ENCODE results near the gene MICALL2. TPM values are rescaled to one million over a fixed set of nuclear protein-coding genes. Genes with fewer than 3 reads are reported as not detected.

Gene MICALL2
- total RNA-seq, 1 donor from 2014 or later = 10.1 TPM

GRCh38 chr7:1493129-1493528 lies 33.9 kb upstream of the MICALL2 start:
- no peak for DNase-seq (ENCODE audit: low read depth)

GRCh38 chr7:1492640-1493039 lies 33.4 kb upstream of the MICALL2 start:
- DNase-seq (ENCODE audit: low read depth) = no peak

GRCh38 chr7:1492221-1492620 lies 33.0 kb upstream of the MICALL2 start:
- DNase-seq (ENCODE audit: low read depth) = no peak

GRCh38 chr7:1490837-1491236 lies 31.6 kb upstream of the MICALL2 start:
- DNase-seq (ENCODE audit: low read depth) = no peak

GRCh38 chr7:1489336-1489735 lies 30.1 kb upstream of the MICALL2 start:
- DNase-seq (ENCODE audit: low read depth) = no peak

- DNase-seq (ENCODE audit: low read depth) = no peak
Measured at GRCh38 chr7:1488016-1488415, 28.7 kb upstream of the MICALL2 start.

GRCh38 chr7:1487466-1487865 lies 28.2 kb upstream of the MICALL2 start:
- no peak for DNase-seq (ENCODE audit: low read depth)

GRCh38 chr7:1486571-1486970 lies 27.3 kb upstream of the MICALL2 start:
- DNase-seq (ENCODE audit: low read depth) = no peak

- no peak for DNase-seq (ENCODE audit: low read depth)
Measured at GRCh38 chr7:1485156-1485555, 25.9 kb upstream of the MICALL2 start.

GRCh38 chr7:1484569-1484968 lies 25.3 kb upstream of the MICALL2 start:
- DNase-seq (ENCODE audit: low read depth) = no peak

- no peak for DNase-seq (ENCODE audit: low read depth)
Measured at GRCh38 chr7:1483536-1484505, 24.6 kb upstream of the MICALL2 start.

- DNase-seq (ENCODE audit: low read depth) = no peak
Measured at GRCh38 chr7:1483079-1483478, 23.8 kb upstream of the MICALL2 start.

GRCh38 chr7:1481300-1481699 lies 22.0 kb upstream of the MICALL2 start:
- DNase-seq (ENCODE audit: low read depth) = no peak

GRCh38 chr7:1480670-1481069 lies 21.4 kb upstream of the MICALL2 start:
- no peak for DNase-seq (ENCODE audit: low read depth)

GRCh38 chr7:1479287-1479686 lies 20.0 kb upstream of the MICALL2 start:
- no peak for DNase-seq (ENCODE audit: low read depth)

- DNase-seq (ENCODE audit: low read depth) = no peak
Measured at GRCh38 chr7:1478480-1478879, 19.2 kb upstream of the MICALL2 start.

GRCh38 chr7:1476859-1477258 lies 17.6 kb upstream of the MICALL2 start:
- no peak for DNase-seq (ENCODE audit: low read depth)

- DNase-seq (ENCODE audit: low read depth) = no peak
Measured at GRCh38 chr7:1475991-1476390, 16.7 kb upstream of the MICALL2 start.

GRCh38 chr7:1475393-1475792 lies 16.1 kb upstream of the MICALL2 start:
- no peak for DNase-seq (ENCODE audit: low read depth)

- DNase-seq (ENCODE audit: low read depth) = no peak
Measured at GRCh38 chr7:1474736-1475135, 15.5 kb upstream of the MICALL2 start.

GRCh38 chr7:1473864-1474512 lies 14.7 kb upstream of the MICALL2 start:
- DNase-seq (ENCODE audit: low read depth) = peak; percentile 49

- DNase-seq (ENCODE audit: low read depth) = no peak
Measured at GRCh38 chr7:1470901-1471300, 11.6 kb upstream of the MICALL2 start.

GRCh38 chr7:1468643-1469298 lies 9.5 kb upstream of the MICALL2 start:
- DNase-seq (ENCODE audit: low read depth) = no peak
